K562 (cell line): Measurements from ENCODE around the gene HYPK. TPM values are rescaled to one million over a fixed set of nuclear protein-coding genes. Genes with fewer than 3 reads are reported as not detected.

Experiments
- ATAC-seq: fragments of 200-7000 bp; cut with Tn5 transposase; 3 replicates; pipeline ENCODE4 v1.9.1; 2020; ENCODE audit warnings: moderate library complexity
- BruUV-seq: library from RNA; stranded (reverse); fragments of 400-500 nt; replicated peaks from 2 replicates; lab custom pipeline; 2021; lab: Mats Ljungman, UMichigan
- CTCF ChIA-PET: fragments of 300-600 bp; formaldehyde crosslinking; extraction: SDS; loops from one replicate; lab custom pipeline; 2021; ENCODE audit warnings: low intra/inter-chr PET ratio; lab: Yijun Ruan, JAX
- POLR2A ChIA-PET: fragments of 300-600, 350-650 bp; sonication (Branson Sonifier 250); formaldehyde crosslinking; extraction: SDS; loops from one replicate; lab custom pipeline; 2021; ENCODE audit warnings: antibody characterized with exemption, inconsistent platforms; lab: Yijun Ruan, JAX
- DNase-seq, 4 experiments: peaks; one replicate each; pipeline versions ENCODE4 v3.0.0 to v3.0.0-alpha.2; 2011 to 2018; ENCODE audit warnings: low spot score in 3 of 4, mixed read lengths in 3 of 4; ENCODE audit errors: extremely low read depth in 1 of 4
- FAIRE-seq: peaks from 2 replicates; lab custom pipeline; 2011; peaks lifted over from hg19 to GRCh38; lab: Jason Lieb, UNC
- H2AFZ ChIP-seq: 2 replicates; pipeline ENCODE4 v1.6.0; 2011; ENCODE audit warnings: low read depth, low read length, control low read depth, inconsistent platforms
- H3K27ac ChIP-seq: fragments of 200-600 bp; 3 replicates; pipeline ENCODE4 v1.8.0; 2011; ENCODE audit warnings: low read depth, mild to moderate bottlenecking, control low read depth, inconsistent platforms, low read length, moderate library complexity, mixed read lengths; ENCODE audit errors: extremely low read depth
- H3K27me3 ChIP-seq, 2 experiments: fragments of 300-600 bp in 1 of 2; 2 replicates in 1 of 2; 3 replicates in 1 of 2; pipeline versions ENCODE4 v1.6.0 to v1.8.0; 2011; ENCODE audit warnings: inconsistent platforms in 2 of 2, low read length in 2 of 2, mild to moderate bottlenecking in 1 of 2, mixed read lengths in 1 of 2, moderate library complexity in 1 of 2; ENCODE audit not compliant: control insufficient read depth in 2 of 2, insufficient read depth in 2 of 2
- H3K36me3 ChIP-seq: fragments of 300-600 bp; 3 replicates; pipeline ENCODE4 v1.8.0; 2011; ENCODE audit warnings: mild to moderate bottlenecking, low read length, inconsistent platforms; ENCODE audit not compliant: control insufficient read depth, insufficient read depth
- H3K4me1 ChIP-seq, 2 experiments: fragments of 200-600 bp in 1 of 2; replicated peaks in 1 of 2; 2 replicates in 1 of 2; 3 replicates in 1 of 2; pipeline versions ENCODE4 v1.5.1 to v1.8.0; 2011; ENCODE audit warnings: inconsistent platforms in 2 of 2, low read length in 2 of 2, mild to moderate bottlenecking in 1 of 2, mixed read lengths in 1 of 2, moderate library complexity in 1 of 2; ENCODE audit not compliant: control insufficient read depth in 2 of 2, insufficient read depth in 2 of 2
- H3K4me2 ChIP-seq: 2 replicates; pipeline ENCODE4 v1.6.1; 2011; ENCODE audit warnings: low read length, control low read depth, inconsistent platforms, mixed read lengths; ENCODE audit not compliant: insufficient read depth
- H3K4me3 ChIP-seq: fragments of 200-600 bp; sonication (generic), shearing (Covaris generic); 2 replicates; pipeline ENCODE4 v1.5.1; 2016; ENCODE audit warnings: control low read depth, inconsistent platforms
- H3K79me2 ChIP-seq: fragments of 200-600 bp; 3 replicates; pipeline ENCODE4 v1.8.0; 2011; ENCODE audit warnings: low read length, inconsistent platforms; ENCODE audit not compliant: control insufficient read depth, insufficient read depth
- H3K9ac ChIP-seq, 2 experiments: 2 replicates each; pipeline versions ENCODE4 v1.6.0 to v1.6.1; 2011; ENCODE audit warnings: low read depth in 2 of 2, low read length in 2 of 2, control low read depth in 1 of 2, inconsistent platforms in 1 of 2, mild to moderate bottlenecking in 1 of 2, mixed read lengths in 1 of 2; ENCODE audit not compliant: insufficient read depth in 1 of 2
- H3K9me1 ChIP-seq: one replicate; pipeline ENCODE4 v1.6.0; 2011; ENCODE audit warnings: inconsistent platforms, mild to moderate bottlenecking, low read length, moderate library complexity; ENCODE audit not compliant: control insufficient read depth, insufficient read depth
- H3K9me3 ChIP-seq: replicated peaks from 2 replicates; pipeline ENCODE4 v1.5.1; 2011; ENCODE audit warnings: low read depth, low read length, inconsistent platforms; ENCODE audit not compliant: control insufficient read depth, insufficient read depth
- H4K20me1 ChIP-seq: replicated peaks from 2 replicates; pipeline ENCODE4 v1.6.1; 2011; ENCODE audit warnings: low read length, inconsistent platforms, mixed read lengths; ENCODE audit not compliant: control insufficient read depth, insufficient read depth
- DPF2 ChIP-seq: fragments of 450-650 bp; IDR thresholded peaks from 2 replicates; pipeline ENCODE4 v1.6.1; 2016
- FUS ChIP-seq: fragments of 200-400 bp; formaldehyde crosslinking; optimal IDR thresholded peaks from 2 replicates; pipeline ENCODE3; 2017; ENCODE audit warnings: low read depth, low read length
- KDM4B ChIP-seq, 2 experiments: fragments of 450-650 bp in 1 of 2; sonication (generic) in 1 of 2; IDR thresholded peaks; 2 replicates each; pipeline ENCODE4 v1.6.1; 2016 to 2017; ENCODE audit warnings: borderline replicate concordance in 2 of 2, antibody characterized with exemption in 1 of 2, low read depth in 1 of 2, mild to moderate bottlenecking in 1 of 2
- KDM5B ChIP-seq: fragments of 200-600 bp; sonication (generic); IDR thresholded peaks from 2 replicates; pipeline ENCODE4 v1.6.1; 2012; ENCODE audit warnings: low read depth, mild to moderate bottlenecking, moderate library complexity, low read length, control low read depth, inconsistent platforms; ENCODE audit not compliant: insufficient replicate concordance
- MEF2D ChIP-seq: conservative IDR thresholded peaks from 2 replicates; pipeline ENCODE4 v1.6.1; 2016; ENCODE audit warnings: low read depth, missing genetic modification characterization, missing compliant biosample characterization
- NR2F6 ChIP-seq: fragments of 450-650 bp; formaldehyde crosslinking; IDR thresholded peaks from 2 replicates; pipeline ENCODE4 v1.4.0; 2020; ENCODE audit warnings: mild to moderate bottlenecking
- SMARCE1 ChIP-seq: fragments of 450-650 bp; IDR thresholded peaks from 2 replicates; pipeline ENCODE4 v1.7.1; 2016; ENCODE audit warnings: mild to moderate bottlenecking
- TAF7 ChIP-seq: fragments of 450-650 bp; IDR thresholded peaks from 2 replicates; pipeline ENCODE4 v1.6.1; 2016; ENCODE audit warnings: missing genetic modification characterization, missing compliant biosample characterization
- TRIM24 ChIP-seq, 2 experiments: fragments of 450-650 bp; IDR thresholded peaks; 2 replicates each; pipeline ENCODE4 v1.6.1; 2016
- ZNF143 ChIP-seq: sonication (generic); formaldehyde crosslinking; IDR thresholded peaks from 2 replicates; pipeline ENCODE4 v1.9.0; 2022; ENCODE audit warnings: mild to moderate bottlenecking, missing genetic modification reagents
- ZNF324 ChIP-seq: fragments of 250-450 bp; sonication (Bioruptor Pico); IDR thresholded peaks from 2 replicates; pipeline ENCODE4 v1.4.0; 2020; ENCODE audit warnings: mild to moderate bottlenecking
- WGBS: fragments of 100-300 bp; shearing (Covaris generic); methylation state at CpG from one replicate; pipeline ENCODE4 v1.1.6; 2016; ENCODE audit warnings: low coverage, mixed read lengths; ENCODE audit not compliant: insufficient coverage; ENCODE audit errors: missing lambda C conversion rate; 5-methylcytosine and 5-hydroxymethylcytosine counted together
- in situ Hi-C: fragments of 300-500 bp; cut with MboI; formaldehyde crosslinking; loops from 4 replicates; pipeline ENCODE4 v1.15.0; 2018; ENCODE audit warnings: inconsistent platforms, mixed read lengths
- intact Hi-C: fragments of 100-400 bp; cut with micrococcal nuclease; formaldehyde crosslinking; loops from 2 replicates; pipeline ENCODE4 v1.14.2; 2022
- polyA plus RNA-seq, 8 experiments: library from polyadenylated mRNA; depleted of rRNA in 4 of 8; stranded (reverse) in 5 of 8; unstranded in 3 of 8; fragments of >200 nt; fragmentation: Nextera tagmentation in 2 of 8; fragmentation: Illumina TruSeq in 1 of 8; extraction: Ambion mirVana in 2 of 8; extraction: Trizol in 1 of 8; gene quantifications; 2 replicates each; pipeline versions ENCODE4 v1.2.1 to v1.2.3, GENCODE V29; 2011 to 2014; ENCODE audit warnings: inconsistent platforms in 1 of 8, missing spikeins in 1 of 8
- total RNA-seq, 7 experiments: library from RNA; depleted of rRNA in 6 of 7; stranded (reverse); fragments of >200 nt in 6 of 7; fragmentation: Illumina TruSeq in 2 of 7; extraction: Trizol in 2 of 7; gene quantifications; 2 replicates each; pipeline versions ENCODE4 v1.2.1 to v1.2.3, GENCODE V29; 2011 to 2021; ENCODE audit warnings: low replicate concordance in 1 of 7
- TF ChIP-seq, protein P1 (sequence below): sonication (generic); formaldehyde crosslinking; IDR thresholded peaks from 2 replicates; pipeline ENCODE4 v1.8.1; 2022; ENCODE audit warnings: missing genetic modification reagents
- TF ChIP-seq, protein P2 (sequence below): fragments of 250-450 bp; sonication (Bioruptor Pico); IDR thresholded peaks from 2 replicates; pipeline ENCODE4 v1.8.0; 2022; ENCODE audit warnings: moderate library complexity, mild to moderate bottlenecking, inconsistent platforms
- TF ChIP-seq, protein P3 (sequence below): fragments of 250-450 bp; sonication (Bioruptor Pico); IDR thresholded peaks from 2 replicates; pipeline ENCODE4 v1.4.0; 2020; ENCODE audit warnings: mild to moderate bottlenecking
- TF ChIP-seq, protein P4 (sequence below): fragments of 250-450 bp; sonication (Bioruptor Pico); IDR thresholded peaks from 2 replicates; pipeline ENCODE4 v1.4.0; 2020; ENCODE audit warnings: mild to moderate bottlenecking, moderate library complexity
- TF ChIP-seq, protein P5 (sequence below): sonication (generic); formaldehyde crosslinking; IDR thresholded peaks from 2 replicates; pipeline ENCODE4 v1.8.0; 2022; ENCODE audit warnings: mild to moderate bottlenecking, missing genetic modification reagents

Gene HYPK
- total and polyA plus RNA-seq, 9 of the 15 experiments (the other 6 are each of a cell fraction or from before 2014, with no cell fraction given), result 7.2 to 28.0 (median 21.1) TPM

DNA sequence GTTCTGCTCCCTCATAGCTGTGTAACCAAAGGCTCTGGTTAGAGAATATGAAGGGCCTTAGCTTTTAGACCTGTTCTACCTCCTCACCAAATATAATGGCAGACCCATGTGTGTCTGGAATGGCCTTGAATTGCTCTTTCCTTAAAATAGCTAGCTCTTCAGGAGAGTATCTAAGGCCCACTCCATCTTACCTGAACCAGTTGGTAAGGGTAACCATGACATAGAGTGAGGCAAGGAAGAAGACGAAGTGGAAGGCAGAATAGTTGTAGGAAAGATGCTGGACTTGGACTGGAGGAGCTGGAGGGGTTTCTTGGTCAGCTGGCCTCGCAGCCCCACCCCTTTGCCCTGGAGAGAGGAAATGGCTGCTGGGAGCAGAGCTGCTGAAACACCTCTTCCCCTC, 5.2 kb upstream of the HYPK start:
- no TSS peak for BruUV-seq
- intact Hi-C loops (no loop called here), in situ Hi-C loops (no loop called here)
- ATAC-seq (no peak), FAIRE-seq (no peak), DNase-seq (no peak)
- ChIA-PET CTCF (no interaction called here), POLR2A (interaction anchor here (0.6 to 4.5 kb wide), 10 partner anchors 9 to 1522 kb away, joined by 3 to 26 read pairs (median 4); partner anchors contain the start of genes GANC, MFAP1 and TMEM87A)
- Histone ChIP-seq H3K4me1 (peaks cover 41 to 47% of the 10 kb centered on the region in 2 experiments), H3K4me3 (no peak overlapping the region), H3K9me3 (no peaks in the 10 kb centered on the region), H3K9me1 (peaks cover 17% of the 10 kb centered on the region), H3K36me3 (peaks cover 62% of the 10 kb centered on the region), H3K27ac (0 out of 3 replicates have a peak overlapping the region, but pooled peaks have one; percentile 45), H4K20me1 (peaks cover 17% of the 10 kb centered on the region; the same call in 1 of the 2 replicates), H3K79me2 (peaks cover 36% of the 10 kb centered on the region), H3K9ac (peak overlapping the region in 1 of 2 experiments; percentile 39; a peak in 1 of 4 replicates), H2AFZ (no peak overlapping the region), H3K4me2 (no peak overlapping the region), H3K27me3 (no peaks in the 10 kb centered on the region)
- WGBS, result 84% methylated on average over 2 of the region's 2 CpGs
- no peak for TF ChIP-seq ZNF324 (CRISPR knock-in tag)
- TF ChIP-seq KDM4B (IDR thresholded peaks at IDR 0.05; ENCODE audit: borderline replicate concordance in 2 of 2, low read depth in 1 of 2), result no peak
- TF ChIP-seq, protein P1, sequence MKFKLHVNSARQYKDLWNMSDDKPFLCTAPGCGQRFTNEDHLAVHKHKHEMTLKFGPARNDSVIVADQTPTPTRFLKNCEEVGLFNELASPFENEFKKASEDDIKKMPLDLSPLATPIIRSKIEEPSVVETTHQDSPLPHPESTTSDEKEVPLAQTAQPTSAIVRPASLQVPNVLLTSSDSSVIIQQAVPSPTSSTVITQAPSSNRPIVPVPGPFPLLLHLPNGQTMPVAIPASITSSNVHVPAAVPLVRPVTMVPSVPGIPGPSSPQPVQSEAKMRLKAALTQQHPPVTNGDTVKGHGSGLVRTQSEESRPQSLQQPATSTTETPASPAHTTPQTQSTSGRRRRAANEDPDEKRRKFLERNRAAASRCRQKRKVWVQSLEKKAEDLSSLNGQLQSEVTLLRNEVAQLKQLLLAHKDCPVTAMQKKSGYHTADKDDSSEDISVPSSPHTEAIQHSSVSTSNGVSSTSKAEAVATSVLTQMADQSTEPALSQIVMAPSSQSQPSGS (CRISPR knock-in tag), result no peak
- TF ChIP-seq MEF2D (tag), result no peak
- TF ChIP-seq, protein P2, sequence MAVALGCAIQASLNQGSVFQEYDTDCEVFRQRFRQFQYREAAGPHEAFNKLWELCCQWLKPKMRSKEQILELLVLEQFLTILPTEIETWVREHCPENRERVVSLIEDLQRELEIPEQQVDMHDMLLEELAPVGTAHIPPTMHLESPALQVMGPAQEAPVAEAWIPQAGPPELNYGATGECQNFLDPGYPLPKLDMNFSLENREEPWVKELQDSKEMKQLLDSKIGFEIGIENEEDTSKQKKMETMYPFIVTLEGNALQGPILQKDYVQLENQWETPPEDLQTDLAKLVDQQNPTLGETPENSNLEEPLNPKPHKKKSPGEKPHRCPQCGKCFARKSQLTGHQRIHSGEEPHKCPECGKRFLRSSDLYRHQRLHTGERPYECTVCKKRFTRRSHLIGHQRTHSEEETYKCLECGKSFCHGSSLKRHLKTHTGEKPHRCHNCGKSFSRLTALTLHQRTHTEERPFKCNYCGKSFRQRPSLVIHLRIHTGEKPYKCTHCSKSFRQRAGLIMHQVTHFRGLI (CRISPR knock-in tag), result no peak
- TF ChIP-seq, protein P3, sequence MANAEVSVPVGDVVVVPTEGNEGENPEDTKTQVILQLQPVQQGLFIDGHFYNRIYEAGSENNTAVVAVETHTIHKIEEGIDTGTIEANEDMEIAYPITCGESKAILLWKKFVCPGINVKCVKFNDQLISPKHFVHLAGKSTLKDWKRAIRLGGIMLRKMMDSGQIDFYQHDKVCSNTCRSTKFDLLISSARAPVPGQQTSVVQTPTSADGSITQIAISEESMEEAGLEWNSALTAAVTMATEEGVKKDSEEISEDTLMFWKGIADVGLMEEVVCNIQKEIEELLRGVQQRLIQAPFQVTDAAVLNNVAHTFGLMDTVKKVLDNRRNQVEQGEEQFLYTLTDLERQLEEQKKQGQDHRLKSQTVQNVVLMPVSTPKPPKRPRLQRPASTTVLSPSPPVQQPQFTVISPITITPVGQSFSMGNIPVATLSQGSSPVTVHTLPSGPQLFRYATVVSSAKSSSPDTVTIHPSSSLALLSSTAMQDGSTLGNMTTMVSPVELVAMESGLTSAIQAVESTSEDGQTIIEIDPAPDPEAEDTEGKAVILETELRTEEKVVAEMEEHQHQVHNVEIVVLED (CRISPR knock-in tag), result no peak
- no peak for TF ChIP-seq FUS
- no peak for TF ChIP-seq DPF2
- no peak for TF ChIP-seq NR2F6
- TF ChIP-seq, protein P4, sequence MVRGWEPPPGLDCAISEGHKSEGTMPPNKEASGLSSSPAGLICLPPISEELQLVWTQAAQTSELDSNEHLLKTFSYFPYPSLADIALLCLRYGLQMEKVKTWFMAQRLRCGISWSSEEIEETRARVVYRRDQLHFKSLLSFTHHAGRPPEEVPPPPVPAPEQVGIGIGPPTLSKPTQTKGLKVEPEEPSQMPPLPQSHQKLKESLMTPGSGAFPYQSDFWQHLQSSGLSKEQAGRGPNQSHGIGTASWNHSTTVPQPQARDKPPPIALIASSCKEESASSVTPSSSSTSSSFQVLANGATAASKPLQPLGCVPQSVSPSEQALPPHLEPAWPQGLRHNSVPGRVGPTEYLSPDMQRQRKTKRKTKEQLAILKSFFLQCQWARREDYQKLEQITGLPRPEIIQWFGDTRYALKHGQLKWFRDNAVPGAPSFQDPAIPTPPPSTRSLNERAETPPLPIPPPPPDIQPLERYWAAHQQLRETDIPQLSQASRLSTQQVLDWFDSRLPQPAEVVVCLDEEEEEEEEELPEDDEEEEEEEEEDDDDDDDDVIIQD (CRISPR knock-in tag), result no peak
- no peak for TF ChIP-seq ZNF143
- no peak for TF ChIP-seq SMARCE1
- TF ChIP-seq, protein P5, sequence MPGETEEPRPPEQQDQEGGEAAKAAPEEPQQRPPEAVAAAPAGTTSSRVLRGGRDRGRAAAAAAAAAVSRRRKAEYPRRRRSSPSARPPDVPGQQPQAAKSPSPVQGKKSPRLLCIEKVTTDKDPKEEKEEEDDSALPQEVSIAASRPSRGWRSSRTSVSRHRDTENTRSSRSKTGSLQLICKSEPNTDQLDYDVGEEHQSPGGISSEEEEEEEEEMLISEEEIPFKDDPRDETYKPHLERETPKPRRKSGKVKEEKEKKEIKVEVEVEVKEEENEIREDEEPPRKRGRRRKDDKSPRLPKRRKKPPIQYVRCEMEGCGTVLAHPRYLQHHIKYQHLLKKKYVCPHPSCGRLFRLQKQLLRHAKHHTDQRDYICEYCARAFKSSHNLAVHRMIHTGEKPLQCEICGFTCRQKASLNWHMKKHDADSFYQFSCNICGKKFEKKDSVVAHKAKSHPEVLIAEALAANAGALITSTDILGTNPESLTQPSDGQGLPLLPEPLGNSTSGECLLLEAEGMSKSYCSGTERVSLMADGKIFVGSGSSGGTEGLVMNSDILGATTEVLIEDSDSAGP (CRISPR knock-in tag), result no peak
- TF ChIP-seq KDM5B, result peak; percentile 26
- TF ChIP-seq TAF7, result no peak
- no peak for TF ChIP-seq TRIM24 (IDR thresholded peaks at IDR 0.05)
